Keratinocyte (primary cell): ENCODE measurements around the gene GOLGA7B. TPM values are rescaled to one million over a fixed set of nuclear protein-coding genes. Genes with fewer than 3 reads are reported as not detected.

Experiments used
- DNase-seq: peaks from one replicate; pipeline ENCODE4 v3.0.0-alpha.2; 2011; ENCODE audit warnings: low read depth, missing footprints, low spot score
- FAIRE-seq: peaks from 2 replicates; lab custom pipeline; 2011; peaks lifted over from hg19 to GRCh38; lab: Jason Lieb, UNC
- H2AFZ ChIP-seq: 2 replicates; pipeline ENCODE4 v1.6.0; 2012; ENCODE audit warnings: low read length, control low read depth, inconsistent platforms; ENCODE audit not compliant: control insufficient read depth
- H3K27ac ChIP-seq: 2 replicates; pipeline ENCODE4 v1.5.1; 2011; ENCODE audit warnings: low read length; ENCODE audit not compliant: control insufficient read depth, insufficient read depth
- H3K27me3 ChIP-seq: 3 replicates; pipeline ENCODE4 v1.6.0; 2011; ENCODE audit warnings: low read length; ENCODE audit not compliant: control insufficient read depth, insufficient read depth; ENCODE audit errors: extremely low read depth
- H3K36me3 ChIP-seq, 2 experiments: 2 replicates in 1 of 2; 3 replicates in 1 of 2; pipeline ENCODE4 v1.5.1; 2011; ENCODE audit warnings: low read length in 2 of 2, mild to moderate bottlenecking in 1 of 2; ENCODE audit not compliant: control insufficient read depth in 2 of 2, insufficient read depth in 2 of 2; ENCODE audit errors: extremely low read depth in 1 of 2
- H3K4me1 ChIP-seq: 3 replicates; pipeline ENCODE4 v1.5.1; 2011; ENCODE audit warnings: low read length; ENCODE audit not compliant: control insufficient read depth, insufficient read depth; ENCODE audit errors: extremely low read depth
- H3K4me2 ChIP-seq: 3 replicates; pipeline ENCODE4 v1.6.0; 2011; ENCODE audit warnings: low read depth, low read length; ENCODE audit not compliant: control insufficient read depth, insufficient read depth; ENCODE audit errors: extremely low read depth
- H3K4me3 ChIP-seq, 3 experiments: fragments of 200-600 bp in 1 of 3; sonication (generic) in 1 of 3; 2 replicates in 2 of 3; 3 replicates in 1 of 3; pipeline ENCODE4 v1.5.1; 2011 to 2016; ENCODE audit warnings: low read length in 3 of 3, mild to moderate bottlenecking in 3 of 3, control low read depth in 2 of 3, inconsistent platforms in 1 of 3, low read depth in 1 of 3, mixed read lengths in 1 of 3, mixed run types in 1 of 3, moderate library complexity in 1 of 3; ENCODE audit not compliant: control insufficient read depth in 2 of 3, insufficient read depth in 2 of 3; ENCODE audit errors: extremely low read depth in 1 of 3
- H3K79me2 ChIP-seq: 2 replicates; pipeline ENCODE4 v1.6.0; 2012; ENCODE audit warnings: low read length; ENCODE audit not compliant: control insufficient read depth, insufficient read depth
- H3K9ac ChIP-seq: 3 replicates; pipeline ENCODE4 v1.6.0; 2011; ENCODE audit warnings: low read length; ENCODE audit not compliant: control insufficient read depth, insufficient read depth; ENCODE audit errors: extremely low read depth
- H3K9me1 ChIP-seq: 3 replicates; pipeline ENCODE4 v1.6.0; 2011; ENCODE audit warnings: low read length; ENCODE audit not compliant: control insufficient read depth, insufficient read depth; ENCODE audit errors: extremely low read depth
- H3K9me3 ChIP-seq: 2 replicates; pipeline ENCODE4 v1.5.1; 2012; ENCODE audit warnings: low read depth, low read length; ENCODE audit not compliant: control insufficient read depth
- H4K20me1 ChIP-seq: 3 replicates; pipeline ENCODE4 v1.6.0; 2011; ENCODE audit warnings: low read length; ENCODE audit not compliant: control insufficient read depth, insufficient read depth; ENCODE audit errors: extremely low read depth
- EZH2 ChIP-seq: IDR thresholded peaks from one replicate; pipeline ENCODE4 v1.6.1; 2012; ENCODE audit warnings: inconsistent platforms, mild to moderate bottlenecking, low read length, moderate library complexity
- dilution Hi-C: fragments of 300-500 bp; cut with MboI; formaldehyde crosslinking; loops from one replicate; pipeline ENCODE4 v1.7.0; 2020; ENCODE audit warnings: low sequenced_read_pairs; ENCODE audit not compliant: extremely low pct_ligation_motif_present
- polyA plus RNA-seq, 5 experiments: library from polyadenylated mRNA; depleted of rRNA in 3 of 5; stranded (reverse) in 3 of 5; stranded (forward) in 1 of 5; unstranded in 1 of 5; fragments of >200 nt; gene quantifications; 1 replicate in 1 of 5; 2 replicates in 3 of 5; 3 replicates in 1 of 5; pipeline versions ENCODE4 v1.2.1 to v1.2.3, GENCODE V29; 2011 to 2012; ENCODE audit warnings: missing spikeins in 2 of 5, low read depth in 1 of 5, low replicate concordance in 1 of 5
- TF ChIP-seq, protein P1 (sequence below), 3 experiments: IDR thresholded peaks in 1 of 3; conservative IDR thresholded peaks in 1 of 3; optimal IDR thresholded peaks in 1 of 3; 2 replicates in 2 of 3; 3 replicates in 1 of 3; pipeline versions ENCODE3 to v1.5.1; 2011; ENCODE audit warnings: low read length in 3 of 3, mild to moderate bottlenecking in 3 of 3, moderate library complexity in 2 of 3, control low read depth in 1 of 3, inconsistent platforms in 1 of 3; ENCODE audit not compliant: insufficient read depth in 2 of 3; ENCODE audit errors: extremely low read depth in 1 of 3

GOLGA7B gene
- polyA plus RNA-seq, 1 donor (not counting 4 experiments of a cell fraction or from before 2014, with no cell fraction given) = 4.9 TPM

DNA sequence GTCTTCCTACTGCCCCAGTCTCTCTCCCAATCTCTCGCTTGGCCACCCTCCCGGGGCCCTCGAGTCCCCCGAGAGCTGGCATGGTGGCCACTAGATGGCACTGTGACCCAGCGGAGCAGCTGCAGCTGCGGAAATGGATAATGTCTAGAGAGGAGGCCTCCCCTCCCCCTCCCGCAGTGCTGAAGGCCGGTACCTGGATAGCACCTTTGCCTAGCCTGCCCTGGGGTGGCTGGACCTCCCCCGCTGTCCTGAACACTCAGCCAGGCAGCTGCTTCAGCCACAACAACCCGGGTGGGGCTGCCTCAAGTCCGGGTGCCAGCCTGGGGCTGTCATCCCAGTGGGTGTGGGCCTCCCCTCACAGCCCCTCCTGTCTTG lies 65.2 kb downstream of the GOLGA7B start:
- Histone ChIP-seq H3K4me2 (no peak overlapping the region), H3K4me3 (no peak overlapping the region), H3K9me1 (no peaks in the 10 kb centered on the region), H4K20me1 (no peaks in the 10 kb centered on the region), H3K9me3 (no peaks in the 10 kb centered on the region), H3K27me3 (peaks cover 42% of the 10 kb centered on the region), H3K27ac (no peak overlapping the region), H3K36me3 (no peaks in the 10 kb centered on the region), H3K9ac (no peak overlapping the region), H2AFZ (no peak overlapping the region), H3K4me1 (no peaks in the 10 kb centered on the region), H3K79me2 (no peaks in the 10 kb centered on the region)
- no peak for TF ChIP-seq EZH2
- TF ChIP-seq, protein P1, sequence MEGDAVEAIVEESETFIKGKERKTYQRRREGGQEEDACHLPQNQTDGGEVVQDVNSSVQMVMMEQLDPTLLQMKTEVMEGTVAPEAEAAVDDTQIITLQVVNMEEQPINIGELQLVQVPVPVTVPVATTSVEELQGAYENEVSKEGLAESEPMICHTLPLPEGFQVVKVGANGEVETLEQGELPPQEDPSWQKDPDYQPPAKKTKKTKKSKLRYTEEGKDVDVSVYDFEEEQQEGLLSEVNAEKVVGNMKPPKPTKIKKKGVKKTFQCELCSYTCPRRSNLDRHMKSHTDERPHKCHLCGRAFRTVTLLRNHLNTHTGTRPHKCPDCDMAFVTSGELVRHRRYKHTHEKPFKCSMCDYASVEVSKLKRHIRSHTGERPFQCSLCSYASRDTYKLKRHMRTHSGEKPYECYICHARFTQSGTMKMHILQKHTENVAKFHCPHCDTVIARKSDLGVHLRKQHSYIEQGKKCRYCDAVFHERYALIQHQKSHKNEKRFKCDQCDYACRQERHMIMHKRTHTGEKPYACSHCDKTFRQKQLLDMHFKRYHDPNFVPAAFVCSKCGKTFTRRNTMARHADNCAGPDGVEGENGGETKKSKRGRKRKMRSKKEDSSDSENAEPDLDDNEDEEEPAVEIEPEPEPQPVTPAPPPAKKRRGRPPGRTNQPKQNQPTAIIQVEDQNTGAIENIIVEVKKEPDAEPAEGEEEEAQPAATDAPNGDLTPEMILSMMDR (optimal IDR thresholded peaks at IDR 0.05 in 1 of 3, IDR thresholded peaks at IDR 0.05 in 1 of 3, conservative IDR thresholded peaks at IDR 0.05 in 1 of 3; ENCODE audit: extremely low read depth in 1 of 3, insufficient read depth in 2 of 3, low read length in 3 of 3) = peak; percentile 84 to 96 (median 91)
- dilution Hi-C loops = no loop called here
- no peak for DNase-seq
- no peak for FAIRE-seq

DNA sequence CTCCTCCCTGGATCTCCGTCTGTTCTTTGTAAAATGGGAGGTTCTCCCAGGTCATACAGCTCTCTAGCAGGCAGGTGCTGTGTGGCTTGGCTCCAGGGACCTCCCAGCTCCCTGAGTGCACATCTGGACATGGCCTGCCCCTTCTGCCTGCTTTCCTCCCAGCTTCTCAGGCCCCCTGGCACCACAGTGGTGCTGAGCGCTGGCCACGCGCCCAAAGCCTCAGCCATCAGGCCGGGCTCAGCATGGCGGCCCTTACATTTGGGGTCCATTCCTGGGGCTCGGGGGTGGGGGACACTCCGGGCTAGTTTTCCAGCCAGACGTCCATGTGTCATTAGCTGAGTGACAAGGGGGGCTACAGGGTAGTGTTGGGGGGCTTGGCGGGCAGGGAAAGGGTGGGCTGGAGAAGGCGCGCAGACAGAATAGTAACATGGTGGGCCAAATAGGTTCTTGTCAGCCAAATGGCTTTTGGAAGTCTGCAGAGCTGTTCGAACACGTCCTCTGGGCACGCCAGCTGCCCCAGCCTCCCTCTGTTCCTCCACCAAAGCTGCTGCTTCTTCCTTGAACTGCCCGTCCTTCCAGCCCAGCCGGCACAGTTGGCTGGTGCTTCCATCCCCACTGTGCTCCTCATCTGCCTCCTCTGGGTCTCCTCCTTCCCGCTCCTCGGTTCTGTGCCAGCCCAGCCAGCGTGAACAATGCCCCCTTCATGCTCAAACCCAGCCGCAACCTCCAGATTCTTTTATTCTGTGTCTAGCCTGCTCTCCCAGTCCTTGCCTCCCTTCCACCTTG lies 65.9 kb downstream of the GOLGA7B start:
- Histone ChIP-seq H3K79me2 (no peaks in the 10 kb centered on the region), H3K4me1 (no peaks in the 10 kb centered on the region), H3K4me3 (no peak overlapping the region), H3K9me3 (no peaks in the 10 kb centered on the region), H4K20me1 (no peaks in the 10 kb centered on the region), H3K27ac (no peak overlapping the region), H2AFZ (no peak overlapping the region), H3K9ac (no peak overlapping the region), H3K9me1 (no peaks in the 10 kb centered on the region), H3K4me2 (no peak overlapping the region), H3K36me3 (no peaks in the 10 kb centered on the region), H3K27me3 (peaks cover 42% of the 10 kb centered on the region)
- no peak for FAIRE-seq
- DNase-seq = no peak
- dilution Hi-C loops = no loop called here
- TF ChIP-seq, protein P1 (optimal IDR thresholded peaks at IDR 0.05 in 1 of 3, IDR thresholded peaks at IDR 0.05 in 1 of 3, conservative IDR thresholded peaks at IDR 0.05 in 1 of 3; ENCODE audit: extremely low read depth in 1 of 3, insufficient read depth in 2 of 3, low read length in 3 of 3) = no peak
- peak; percentile 26 for TF ChIP-seq EZH2
